ENCODE data around the gene GMEB2.

Gene GMEB2

GRCh38 chr20:63544241-63544957 is 82.5 kb downstream of the GMEB2 start:
- no peak for DNase-seq (ENCODE audit: low spot score)

DNA sequence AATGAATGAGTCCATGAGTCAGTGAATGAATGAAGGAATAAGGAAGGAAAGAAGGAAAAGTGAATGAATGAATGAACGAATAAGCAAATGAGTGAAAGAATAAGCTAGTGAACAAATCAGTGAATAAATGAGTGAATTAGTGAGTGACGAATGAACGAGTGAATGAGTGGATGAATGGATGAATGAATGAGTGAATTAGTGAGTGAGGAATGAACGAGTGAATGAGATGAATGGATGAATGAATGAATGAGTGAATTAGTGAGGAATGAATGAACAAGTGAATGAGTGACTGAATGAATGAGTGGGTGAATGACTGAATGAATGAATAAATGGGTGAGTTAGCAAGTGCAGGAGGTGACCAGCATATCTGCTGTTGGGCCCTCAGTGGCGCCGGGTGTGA is 83.2 kb downstream of the GMEB2 start:
- no peak for DNase-seq (ENCODE audit: low spot score)

DNA sequence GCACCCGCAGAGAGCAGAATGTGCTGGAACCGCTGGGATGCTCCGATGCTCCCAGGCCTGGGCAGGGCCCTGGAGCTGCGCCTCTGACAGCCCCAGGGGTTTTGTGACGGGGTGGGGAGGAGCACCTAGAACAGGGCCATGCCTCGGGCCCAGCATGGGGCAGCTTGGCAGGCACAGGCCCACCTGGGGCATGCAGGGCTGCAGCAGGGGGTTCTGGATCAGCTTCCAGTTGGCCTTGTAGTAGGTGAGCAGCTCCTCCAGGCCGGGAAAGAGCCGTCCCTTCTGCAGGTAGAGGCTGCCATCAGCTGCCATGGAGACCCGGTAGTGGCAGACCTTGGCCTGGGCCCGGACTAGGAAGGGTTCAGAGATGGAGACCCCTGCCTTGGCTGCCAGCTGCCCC is 83.8 kb downstream of the GMEB2 start:
- DNase-seq (ENCODE audit: low spot score), result no peak

DNA sequence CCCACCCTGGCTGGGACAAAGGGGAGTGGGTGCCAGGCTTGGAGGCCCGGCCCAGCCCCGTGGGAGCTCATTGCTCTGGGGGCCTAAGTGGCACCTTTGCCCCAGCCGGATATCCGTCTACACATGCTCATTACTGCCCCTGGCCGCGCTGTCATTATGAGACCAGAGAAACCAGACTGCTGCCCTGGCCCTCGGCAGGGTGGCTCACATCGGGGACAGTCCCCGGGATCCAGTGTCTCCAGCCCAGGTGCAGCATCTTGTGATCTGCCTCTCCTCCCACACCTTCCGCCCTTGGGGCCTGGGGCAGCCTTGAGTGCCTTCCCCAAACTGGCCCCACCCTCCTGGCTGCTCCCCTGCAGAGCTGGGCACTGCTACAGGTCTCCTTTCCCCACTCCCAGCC is 84.2 kb downstream of the GMEB2 start:
- DNase-seq (ENCODE audit: low spot score), result no peak

GRCh38 chr20:63542031-63542559 is 84.8 kb downstream of the GMEB2 start:
- no peak for DNase-seq (ENCODE audit: low spot score)

DNA sequence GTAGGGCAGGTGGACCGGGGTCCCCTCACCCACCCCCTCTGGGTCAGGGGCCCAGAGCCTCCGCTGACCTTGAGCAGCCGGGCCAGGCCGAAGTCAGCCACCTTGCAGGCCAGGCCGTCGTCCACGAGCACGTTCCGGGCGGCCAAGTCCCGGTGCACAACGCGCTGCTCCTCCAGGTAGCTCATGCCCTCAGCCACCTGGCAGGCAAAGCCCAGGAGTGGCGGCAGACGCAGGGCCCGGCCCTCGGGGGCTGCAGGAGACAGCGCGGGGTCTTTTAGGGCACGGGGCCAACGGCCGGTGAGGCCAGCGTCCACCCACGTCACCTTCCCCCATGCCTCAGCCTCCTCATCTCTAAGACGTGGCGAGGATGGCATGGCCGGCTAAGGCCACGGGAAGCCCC is 85.5 kb downstream of the GMEB2 start:
- no peak for DNase-seq (ENCODE audit: low spot score)

- DNase-seq (ENCODE audit: low spot score), result no peak
Measured at GRCh38 chr20:63540417-63541186, 86.3 kb downstream of the GMEB2 start.

DNA sequence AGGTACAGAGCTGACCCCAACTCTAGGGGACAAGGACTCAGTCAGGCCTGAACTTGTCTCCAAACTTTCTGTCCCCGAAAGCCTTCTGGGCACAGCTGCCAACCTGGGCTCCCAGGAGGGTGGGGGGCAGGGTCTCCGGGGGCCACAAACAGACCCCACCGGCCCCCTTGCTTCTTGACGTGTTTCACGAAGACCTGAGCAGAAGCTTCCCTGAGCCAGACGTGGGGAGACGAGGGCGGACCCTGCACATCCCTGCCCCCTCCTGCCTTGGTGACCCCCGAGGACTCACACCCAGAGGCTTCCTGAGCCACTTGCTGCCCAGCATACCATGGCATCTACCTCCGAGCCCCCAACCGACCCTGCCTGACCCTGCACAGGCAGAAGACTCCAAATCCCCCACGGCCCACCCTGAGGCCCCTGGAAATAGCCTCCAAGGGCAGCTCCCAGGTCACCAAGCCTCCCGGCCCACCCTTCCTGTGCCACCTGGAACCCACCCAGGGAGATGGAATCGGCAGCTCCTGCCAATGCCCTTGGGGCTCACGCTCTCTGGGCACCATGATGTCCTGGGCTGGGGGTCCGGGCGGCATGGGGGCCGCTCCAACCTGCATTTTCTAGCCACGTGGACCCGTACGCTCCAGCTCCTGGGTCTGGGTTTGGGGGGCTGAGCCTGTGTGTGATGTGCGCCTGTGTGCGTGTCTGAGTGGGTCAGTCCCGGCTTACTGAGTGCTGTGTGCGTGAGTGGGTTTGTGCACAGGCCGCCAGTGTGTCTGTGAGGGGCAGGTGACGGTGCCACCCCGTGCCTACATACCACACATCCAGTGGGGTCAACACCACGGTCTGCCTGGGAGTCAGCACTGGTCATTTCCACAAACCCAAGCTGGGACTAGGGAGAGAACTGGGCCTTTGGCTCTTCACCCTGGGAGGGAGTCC is 87.2 kb downstream of the GMEB2 start:
- no peak for DNase-seq (ENCODE audit: low spot score)

DNA sequence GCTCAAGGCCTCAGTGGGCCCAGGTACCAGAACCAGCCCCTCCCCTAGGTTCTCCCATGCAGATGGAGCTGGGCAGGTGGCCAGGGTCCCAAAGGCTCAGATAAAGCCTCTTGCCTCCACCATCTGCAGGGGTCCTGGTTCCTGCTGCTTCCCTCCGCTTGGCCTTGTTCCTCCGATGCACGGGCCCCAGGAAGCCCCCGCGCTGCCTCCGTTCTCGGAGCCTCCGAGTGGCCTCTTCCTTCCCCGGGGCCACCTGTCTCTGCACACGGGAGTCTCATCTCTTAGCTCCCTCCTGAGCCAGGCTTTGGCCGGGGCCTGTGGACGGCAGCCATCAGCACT is 87.8 kb downstream of the GMEB2 start:
- DNase-seq (ENCODE audit: low spot score), result no peak

- DNase-seq (ENCODE audit: low spot score), result peak; percentile 46
Measured at GRCh38 chr20:63538204-63539091, 88.5 kb downstream of the GMEB2 start.

Data from CD4-positive, alpha-beta T cell treated with Interleukin-2 at 100 ng/mL for 4 hours (primary cell).